Transverse colon (tissue), 4 donors: Measurements from ENCODE around the gene DNAH2. TPM values are rescaled to one million over a fixed set of nuclear protein-coding genes. Genes with fewer than 3 reads are reported as not detected.

ENCODE experiments used
- DNase-seq: peaks from one replicate; pipeline ENCODE4 v3.0.0-alpha.2; 2019
- H3K27ac ChIP-seq, 4 donors: fragments of 200-600 bp; sonication (generic); 2 replicates each; pipeline ENCODE4 v1.5.1; 2016 to 2018; ENCODE audit warnings: inconsistent platforms in 4 of 4
- H3K27me3 ChIP-seq: fragments of 200-600 bp; sonication (generic); 2 replicates; pipeline ENCODE4 v1.5.1; 2017; ENCODE audit warnings: inconsistent platforms
- H3K36me3 ChIP-seq, 4 donors: fragments of 200-600 bp; sonication (generic); 2 replicates each; pipeline ENCODE4 v1.5.1; 2017 to 2019; ENCODE audit warnings: inconsistent platforms in 4 of 4
- H3K4me1 ChIP-seq, 4 donors: fragments of 200-600 bp; sonication (generic); 2 replicates each; pipeline ENCODE4 v1.5.1; 2017 to 2020; ENCODE audit warnings: inconsistent platforms in 4 of 4
- H3K4me3 ChIP-seq, 4 donors: fragments of 200-600 bp; sonication (generic); 1 replicate in 1 of 4; 2 replicates in 3 of 4; pipeline versions ENCODE4 v1.5.1 to v1.6.1; 2017 to 2019; ENCODE audit warnings: inconsistent platforms in 4 of 4
- H3K9me3 ChIP-seq, 2 donors: fragments of 200-600 bp; sonication (generic); 2 replicates each; pipeline ENCODE4 v1.5.1; 2017 to 2019; ENCODE audit warnings: inconsistent platforms in 2 of 2
- CTCF ChIP-seq, 5 experiments: fragments of 200-600 bp in 3 of 5; fragments of 450-650 bp in 2 of 5; sonication (generic) in 3 of 5; IDR thresholded peaks; 1 replicate in 2 of 5; 2 replicates in 3 of 5; pipeline ENCODE4 v1.5.1; 2016 to 2017; ENCODE audit warnings: antibody characterized with exemption in 5 of 5, inconsistent platforms in 3 of 5, mild to moderate bottlenecking in 2 of 5, moderate library complexity in 1 of 5
- EP300 ChIP-seq: sonication (generic); formaldehyde crosslinking; IDR thresholded peaks from one replicate; pipeline ENCODE4 v1.6.1; 2017; ENCODE audit warnings: antibody characterized with exemption, low read depth
- POLR2A ChIP-seq: fragments of 450-650 bp; IDR thresholded peaks from one replicate; pipeline ENCODE4 v1.6.1; 2016; ENCODE audit warnings: antibody characterized with exemption, mild to moderate bottlenecking, moderate library complexity
- POLR2AphosphoS5 ChIP-seq, 3 donors: sonication (generic); formaldehyde crosslinking; IDR thresholded peaks; one replicate each; pipeline ENCODE4 v1.6.1; 2016; ENCODE audit warnings: antibody characterized with exemption in 3 of 3
- whole genome bisulfite sequencing, 2 donors: methylation state at CpG; one replicate each; pipeline ENCODE4 v1.1.5; 2018; ENCODE audit warnings: low coverage in 1 of 2; 5-methylcytosine and 5-hydroxymethylcytosine counted together
- in situ Hi-C, 4 donors: fragments of 200-750 bp; cut with MboI; loops; one replicate each; pipeline versions ENCODE4 v1.15.0 to v1.15.1; 2017; ENCODE audit warnings: low sequenced_read_pairs in 3 of 4, low pct_ligation_motif_present in 1 of 4, low pct_unique_long_range_greater_than_20kb in 1 of 4
- intact Hi-C: fragments of 100-400 bp; cut with DNase I; formaldehyde crosslinking; loops from one replicate; pipeline ENCODE4 v1.15.1; 2023; ENCODE audit warnings: low total_unique reads
- total RNA-seq, 4 donors: library from RNA; depleted of rRNA; stranded (reverse); fragments of >200 nt; gene quantifications; one replicate each; pipeline ENCODE4 v1.1.0, GENCODE V29; 2016

DNAH2 gene
- total RNA-seq, 4 donors from 2014 or later = under 0.01 to 0.55 (median 0.18) TPM

DNA sequence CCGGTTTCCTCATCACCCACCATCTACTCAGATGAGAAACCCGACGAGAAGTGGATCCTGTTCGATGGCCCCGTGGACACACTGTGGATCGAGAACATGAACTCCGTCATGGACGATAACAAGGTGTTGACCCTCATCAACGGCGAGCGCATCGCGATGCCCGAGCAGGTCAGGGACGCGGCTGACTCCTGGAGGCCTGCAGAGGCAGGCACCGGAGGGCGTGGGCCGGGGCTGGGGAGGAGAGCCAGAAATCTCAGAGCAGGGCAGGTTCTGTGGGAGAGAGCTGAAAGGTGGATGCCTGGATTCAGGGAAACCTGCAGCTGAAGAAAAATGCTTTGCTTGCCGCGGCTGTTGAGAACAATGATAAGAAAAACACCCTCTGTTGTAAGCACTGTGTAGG is 69.3 kb downstream of the DNAH2 start:
- 91% methylated on average over 21 of the region's 21 CpGs; no CpG with 5 or more reads in 1 of the 2 donors for WGBS, 2 donors
- H3K36me3 ChIP-seq = no peaks in the 10 kb centered on the region
- no peaks in the 10 kb centered on the region for H3K9me3 ChIP-seq
- TF ChIP-seq POLR2A (no peak), EP300 (no peak), CTCF (IDR thresholded peaks at IDR 0.05) (no peak), POLR2AphosphoS5 (IDR thresholded peaks at IDR 0.05) (no peak)
- H3K4me3 ChIP-seq = no peak overlapping the region
- intact Hi-C loops (no loop called here), in situ Hi-C loops (no loop called here)
- no peaks in the 10 kb centered on the region for H3K4me1 ChIP-seq
- H3K27ac ChIP-seq = no peak overlapping the region
- no peaks in the 10 kb centered on the region for H3K27me3 ChIP-seq
- DNase-seq = no peak

GRCh38 chr17:7789131-7789530 is 71.6 kb downstream of the DNAH2 start:
- TF ChIP-seq POLR2A (no peak), CTCF (IDR thresholded peaks at IDR 0.05) (no peak), POLR2AphosphoS5 (IDR thresholded peaks at IDR 0.05) (no peak), EP300 (no peak)
- Histone ChIP-seq H3K4me3 (no peak overlapping the region), H3K4me1 (no peaks in the 10 kb centered on the region), H3K9me3 (no peaks in the 10 kb centered on the region), H3K27me3 (no peaks in the 10 kb centered on the region), H3K36me3 (no peaks in the 10 kb centered on the region), H3K27ac (no peak overlapping the region)
- in situ Hi-C loops = no loop called here
- 77 to 81% methylated on average over 8 to 9 of the region's 9 CpGs for WGBS, 2 donors
- intact Hi-C loops = no loop called here
- no peak for DNase-seq

GRCh38 chr17:7790150-7790549 is 72.6 kb downstream of the DNAH2 start:
- H3K9me3 ChIP-seq = no peaks in the 10 kb centered on the region
- in situ Hi-C loops (no loop called here), intact Hi-C loops (no loop called here)
- TF ChIP-seq POLR2A (no peak), CTCF (IDR thresholded peaks at IDR 0.05) (no peak), EP300 (no peak), POLR2AphosphoS5 (IDR thresholded peaks at IDR 0.05) (no peak)
- H3K4me3 ChIP-seq = no peak overlapping the region
- no peaks in the 10 kb centered on the region for H3K36me3 ChIP-seq
- H3K27ac ChIP-seq = no peak overlapping the region
- 88% methylated on average over 5 of the region's 5 CpGs; no CpG with 5 or more reads in 1 of the 2 donors for WGBS, 2 donors
- no peaks in the 10 kb centered on the region for H3K27me3 ChIP-seq
- no peaks in the 10 kb centered on the region for H3K4me1 ChIP-seq
- DNase-seq = no peak

DNA sequence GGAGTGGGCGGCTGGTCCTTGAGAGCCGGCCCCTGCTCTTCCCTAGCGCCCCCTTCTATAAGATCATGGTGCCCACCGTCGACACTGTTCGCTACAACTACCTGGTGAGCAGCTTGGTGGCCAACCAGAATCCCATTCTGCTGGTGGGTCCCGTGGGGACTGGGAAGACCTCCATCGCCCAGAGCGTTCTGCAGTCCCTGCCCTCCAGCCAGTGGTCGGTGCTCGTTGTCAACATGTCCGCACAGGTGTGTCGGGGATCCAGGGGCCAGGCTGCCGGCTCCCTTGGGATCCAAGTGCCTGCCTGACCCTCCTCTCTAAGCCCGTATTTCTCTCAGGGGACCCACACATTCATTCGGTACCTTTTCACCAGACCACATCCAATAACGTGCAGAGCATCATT is 75.1 kb downstream of the DNAH2 start:
- Histone ChIP-seq H3K4me1 (no peaks in the 10 kb centered on the region), H3K27me3 (no peaks in the 10 kb centered on the region), H3K27ac (no peak overlapping the region), H3K36me3 (no peaks in the 10 kb centered on the region), H3K9me3 (no peaks in the 10 kb centered on the region), H3K4me3 (no peak overlapping the region)
- in situ Hi-C loops (no loop called here), intact Hi-C loops (loop anchor here (2.0 kb wide), 1 partner anchor 62 kb away; no protein-coding TSS in a partner anchor)
- no peak for TF ChIP-seq POLR2AphosphoS5 (IDR thresholded peaks at IDR 0.05)
- no peak for TF ChIP-seq EP300
- no peak for TF ChIP-seq CTCF (IDR thresholded peaks at IDR 0.05)
- TF ChIP-seq POLR2A = no peak
- WGBS, 2 donors = 88 to 94% methylated on average over 3 to 17 of the region's 17 CpGs
- no peak for DNase-seq
